Measurements from ENCODE around the gene LMBR1. TPM values are rescaled to one million over a fixed set of nuclear protein-coding genes. Genes with fewer than 3 reads are reported as not detected.
"Not testable (repeated sequence)": the region's sequence is repeated elsewhere in the genome, so short reads cannot be mapped to it uniquely, and the experiment has no call there.

LMBR1 gene
- total and polyA plus RNA-seq, 3 donors from 2014 or later: 73.3 to 219 (median 218) TPM

GRCh38 chr7:156703209-156703608, 189.8 kb downstream of the LMBR1 start:
- intact Hi-C loops (cut with DNase I; ENCODE audit: low total_unique reads): no loop called here
- no peak overlapping the region for H3K27ac ChIP-seq
- WGBS, 2 donors: 81 to 86% methylated on average over 4 of the region's 4 CpGs
- no peaks in the 10 kb centered on the region for H3K9me3 ChIP-seq
- no peak overlapping the region for H3K4me3 ChIP-seq
- H3K36me3 ChIP-seq (ENCODE audit: low read depth, missing control alignments): no peaks in the 10 kb centered on the region
- no peak for TF ChIP-seq POLR2A (IDR thresholded peaks at IDR 0.05)
- TF ChIP-seq, protein P1, sequence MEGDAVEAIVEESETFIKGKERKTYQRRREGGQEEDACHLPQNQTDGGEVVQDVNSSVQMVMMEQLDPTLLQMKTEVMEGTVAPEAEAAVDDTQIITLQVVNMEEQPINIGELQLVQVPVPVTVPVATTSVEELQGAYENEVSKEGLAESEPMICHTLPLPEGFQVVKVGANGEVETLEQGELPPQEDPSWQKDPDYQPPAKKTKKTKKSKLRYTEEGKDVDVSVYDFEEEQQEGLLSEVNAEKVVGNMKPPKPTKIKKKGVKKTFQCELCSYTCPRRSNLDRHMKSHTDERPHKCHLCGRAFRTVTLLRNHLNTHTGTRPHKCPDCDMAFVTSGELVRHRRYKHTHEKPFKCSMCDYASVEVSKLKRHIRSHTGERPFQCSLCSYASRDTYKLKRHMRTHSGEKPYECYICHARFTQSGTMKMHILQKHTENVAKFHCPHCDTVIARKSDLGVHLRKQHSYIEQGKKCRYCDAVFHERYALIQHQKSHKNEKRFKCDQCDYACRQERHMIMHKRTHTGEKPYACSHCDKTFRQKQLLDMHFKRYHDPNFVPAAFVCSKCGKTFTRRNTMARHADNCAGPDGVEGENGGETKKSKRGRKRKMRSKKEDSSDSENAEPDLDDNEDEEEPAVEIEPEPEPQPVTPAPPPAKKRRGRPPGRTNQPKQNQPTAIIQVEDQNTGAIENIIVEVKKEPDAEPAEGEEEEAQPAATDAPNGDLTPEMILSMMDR (IDR thresholded peaks at IDR 0.05): no peak
- no peaks in the 10 kb centered on the region for H3K4me1 ChIP-seq
- DNase-seq: no peak
- H3K27me3 ChIP-seq: no peaks in the 10 kb centered on the region

GRCh38 chr7:156702399-156702798, 190.6 kb downstream of the LMBR1 start:
- intact Hi-C loops (cut with DNase I; ENCODE audit: low total_unique reads): no loop called here
- H3K4me3 ChIP-seq: no peak overlapping the region

GRCh38 chr7:156701787-156702186, 191.2 kb downstream of the LMBR1 start:
- intact Hi-C loops (cut with DNase I; ENCODE audit: low total_unique reads): not testable (repeated sequence)

More at GRCh38 chr7:156702399-156702798, 190.6 kb downstream of the LMBR1 start:
- Histone ChIP-seq H3K27ac (no peak overlapping the region), H3K27me3 (no peaks in the 10 kb centered on the region), H3K4me1 (no peaks in the 10 kb centered on the region), H3K9me3 (no peaks in the 10 kb centered on the region), H3K36me3 (ENCODE audit: low read depth, missing control alignments) (no peaks in the 10 kb centered on the region)
- no peak for TF ChIP-seq POLR2A (IDR thresholded peaks at IDR 0.05)
- TF ChIP-seq, protein P1 (IDR thresholded peaks at IDR 0.05): no peak
- DNase-seq: no peak

DNA sequence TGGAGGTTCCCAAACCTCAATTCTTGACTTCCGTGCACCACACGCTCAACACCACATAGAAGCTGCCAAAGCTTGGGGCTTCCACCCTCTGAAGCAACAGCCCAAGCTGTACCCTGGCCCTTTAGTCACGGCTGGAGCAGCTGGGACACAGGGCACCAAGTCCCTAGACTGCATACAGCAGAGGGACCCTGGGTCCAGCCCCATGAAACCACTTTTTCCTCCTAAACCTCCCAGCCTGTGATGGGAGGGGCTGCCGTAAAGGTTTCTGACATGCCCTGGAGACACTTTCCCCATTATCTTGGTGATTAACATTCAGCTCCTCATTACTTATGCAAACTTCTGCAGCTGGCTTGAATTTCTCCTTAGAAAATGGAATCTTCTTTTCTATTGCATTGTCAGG, 194.5 kb downstream of the LMBR1 start:
- H3K4me3 ChIP-seq; H3K9me3 ChIP-seq; DNase-seq; H3K36me3 ChIP-seq (ENCODE audit: low read depth, missing control alignments); H3K27me3 ChIP-seq; H3K4me1 ChIP-seq; intact Hi-C loops (cut with DNase I; ENCODE audit: low total_unique reads); H3K27ac ChIP-seq: not testable (repeated sequence)
- WGBS, 2 donors: 96 to 100% methylated on average over 4 of the region's 4 CpGs

More at GRCh38 chr7:156701787-156702186, 191.2 kb downstream of the LMBR1 start:
- H3K4me1 ChIP-seq; H3K36me3 ChIP-seq (ENCODE audit: low read depth, missing control alignments); H3K9me3 ChIP-seq; DNase-seq; H3K27me3 ChIP-seq; H3K4me3 ChIP-seq; H3K27ac ChIP-seq: not testable (repeated sequence)
- 94 to 95% methylated on average over 1 of the region's 1 CpG for WGBS, 2 donors

DNA sequence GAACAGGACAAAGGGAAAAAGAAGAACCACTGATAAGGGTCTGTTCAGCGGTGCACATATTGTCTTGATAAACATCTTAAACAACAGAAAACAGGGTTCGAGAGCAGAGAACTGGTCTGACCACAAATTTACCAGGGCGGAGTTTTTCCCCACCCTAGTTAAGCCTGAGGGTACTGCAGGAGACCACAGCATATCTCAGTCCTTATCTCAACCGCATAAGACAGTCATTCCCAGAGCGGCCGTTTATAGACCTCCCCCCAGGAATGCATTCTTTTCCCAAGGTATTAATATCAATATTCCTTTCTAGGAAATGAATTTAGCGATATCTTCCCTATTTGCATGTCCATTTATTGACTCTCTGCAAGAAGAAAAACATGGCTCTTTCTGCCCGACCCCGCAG, 195.7 kb downstream of the LMBR1 start:
- H3K9me3 ChIP-seq; DNase-seq; H3K27me3 ChIP-seq; H3K36me3 ChIP-seq (ENCODE audit: low read depth, missing control alignments); H3K4me1 ChIP-seq; H3K4me3 ChIP-seq; intact Hi-C loops (cut with DNase I; ENCODE audit: low total_unique reads); H3K27ac ChIP-seq: not testable (repeated sequence)
- 86 to 95% methylated on average over 9 of the region's 9 CpGs for WGBS, 2 donors

- no peaks in the 10 kb centered on the region for H3K27me3 ChIP-seq
- 82 to 92% methylated on average over 3 of the region's 3 CpGs for WGBS, 2 donors
- no peak for TF ChIP-seq POLR2A (IDR thresholded peaks at IDR 0.05)
- TF ChIP-seq, protein P1 (IDR thresholded peaks at IDR 0.05): no peak
- no peaks in the 10 kb centered on the region for H3K9me3 ChIP-seq
- H3K36me3 ChIP-seq (ENCODE audit: low read depth, missing control alignments): no peaks in the 10 kb centered on the region
- H3K4me1 ChIP-seq: no peaks in the 10 kb centered on the region
- intact Hi-C loops (cut with DNase I; ENCODE audit: low total_unique reads): no loop called here
- H3K27ac ChIP-seq: no peak overlapping the region
- no peak overlapping the region for H3K4me3 ChIP-seq
- DNase-seq: no peak
Measured at GRCh38 chr7:156693627-156694026, 199.4 kb downstream of the LMBR1 start.

All from testis (tissue), 3 donors.